HEK293 (cell line): ENCODE measurements around the gene KCNQ1.

ENCODE experiments used
- CTCF ChIA-PET: fragments of 350-600 bp; formaldehyde crosslinking; extraction: SDS; loops from one replicate; lab custom pipeline; 2021; ENCODE audit warnings: antibody characterized with exemption; lab: Yijun Ruan, JAX
- POLR2A ChIA-PET: fragments of 300-600 bp; formaldehyde crosslinking; extraction: SDS; loops from one replicate; lab custom pipeline; 2020; ENCODE audit warnings: antibody characterized with exemption, inconsistent platforms; lab: Yijun Ruan, JAX
- H3K27ac ChIP-seq: fragments of 200-500 bp; sonication (Bioruptor generic); 2 replicates; pipeline ENCODE4 v1.5.1; 2014; ENCODE audit warnings: low read depth, low read length, control low read depth, inconsistent platforms; ENCODE audit errors: extremely low read depth
- H3K36me3 ChIP-seq, 2 experiments: fragments of 200-500 bp in 1 of 2; sonication (Bioruptor generic) in 1 of 2; 1 replicate in 1 of 2; 2 replicates in 1 of 2; pipeline ENCODE4 v1.5.1; 2014 to 2017; ENCODE audit warnings: inconsistent platforms in 2 of 2, low read length in 2 of 2; ENCODE audit not compliant: control insufficient read depth in 2 of 2, insufficient read depth in 1 of 2
- H3K4me1 ChIP-seq: fragments of 200-500 bp; sonication (Bioruptor generic); 2 replicates; pipeline ENCODE4 v1.5.1; 2014; ENCODE audit warnings: mild to moderate bottlenecking, low read length, inconsistent platforms; ENCODE audit not compliant: control insufficient read depth, insufficient read depth
- H3K4me3 ChIP-seq: 2 replicates; pipeline ENCODE4 v1.5.1; 2011; ENCODE audit warnings: low read depth, mild to moderate bottlenecking, control low read depth, low read length, moderate library complexity
- H3K9me3 ChIP-seq: fragments of 200-500 bp; sonication (Bioruptor generic); 2 replicates; pipeline ENCODE4 v1.5.1; 2014; ENCODE audit warnings: low read depth, low read length, inconsistent platforms; ENCODE audit not compliant: control insufficient read depth, insufficient read depth
- BCL11B ChIP-seq: fragments of 450-650 bp; formaldehyde crosslinking; IDR thresholded peaks from 2 replicates; pipeline ENCODE4 v1.5.1; 2016; ENCODE audit warnings: low read depth, missing biosample characterization, missing genetic modification characterization
- IKZF3 ChIP-seq: fragments of 450-650 bp; IDR thresholded peaks from 2 replicates; pipeline ENCODE4 v1.5.0; 2018; ENCODE audit warnings: missing biosample characterization, mild to moderate bottlenecking, missing genetic modification characterization, moderate library complexity
- OVOL3 ChIP-seq: fragments of 450-650 bp; formaldehyde crosslinking; IDR thresholded peaks from 2 replicates; pipeline ENCODE4 v1.5.1; 2016; ENCODE audit warnings: missing biosample characterization, missing genetic modification characterization
- REPIN1 ChIP-seq: fragments of 450-650 bp; formaldehyde crosslinking; IDR thresholded peaks from 2 replicates; pipeline ENCODE4 v1.5.1; 2017; ENCODE audit warnings: missing biosample characterization, missing genetic modification characterization, low read depth
- SCRT1 ChIP-seq: fragments of 450-650 bp; formaldehyde crosslinking; IDR thresholded peaks from 2 replicates; pipeline ENCODE4 v1.5.1; 2016; ENCODE audit warnings: missing biosample characterization, missing genetic modification characterization, borderline replicate concordance
- ZBTB48 ChIP-seq: fragments of 450-650 bp; formaldehyde crosslinking; IDR thresholded peaks from 2 replicates; pipeline ENCODE4 v1.5.1; 2016; ENCODE audit warnings: missing biosample characterization, missing genetic modification characterization
- ZIC2 ChIP-seq: fragments of 450-650 bp; formaldehyde crosslinking; IDR thresholded peaks from 2 replicates; pipeline ENCODE4 v1.5.1; 2016; ENCODE audit warnings: missing biosample characterization, missing genetic modification characterization
- ZNF121 ChIP-seq: fragments of 450-650 bp; formaldehyde crosslinking; IDR thresholded peaks from 2 replicates; pipeline ENCODE4 v1.5.1; 2016; ENCODE audit warnings: missing biosample characterization, missing genetic modification characterization
- ZNF138 ChIP-seq: fragments of 450-650 bp; formaldehyde crosslinking; IDR thresholded peaks from 2 replicates; pipeline ENCODE4 v1.5.1; 2016; ENCODE audit warnings: missing biosample characterization, missing genetic modification characterization, borderline replicate concordance
- ZNF157 ChIP-seq: fragments of 450-650 bp; formaldehyde crosslinking; IDR thresholded peaks from 2 replicates; pipeline ENCODE4 v1.5.1; 2016; ENCODE audit warnings: missing biosample characterization, missing genetic modification characterization
- ZNF473 ChIP-seq: fragments of 450-650 bp; formaldehyde crosslinking; IDR thresholded peaks from 2 replicates; pipeline ENCODE4 v1.5.1; 2017; ENCODE audit warnings: missing biosample characterization, missing genetic modification characterization
- ZNF558 ChIP-seq: fragments of 450-650 bp; formaldehyde crosslinking; IDR thresholded peaks from 2 replicates; pipeline ENCODE4 v1.5.1; 2016; ENCODE audit warnings: missing biosample characterization, missing genetic modification characterization
- ZNF76 ChIP-seq: fragments of 450-650 bp; formaldehyde crosslinking; IDR thresholded peaks from 2 replicates; pipeline ENCODE4; 2016; ENCODE audit warnings: low read depth, missing biosample characterization, missing genetic modification characterization, borderline replicate concordance
- ZNF792 ChIP-seq: fragments of 450-650 bp; formaldehyde crosslinking; IDR thresholded peaks from 2 replicates; pipeline ENCODE4 v1.5.1; 2016; ENCODE audit warnings: missing biosample characterization, missing genetic modification characterization
- ZNF837 ChIP-seq: fragments of 450-650 bp; formaldehyde crosslinking; IDR thresholded peaks from 2 replicates; pipeline ENCODE4 v1.5.1; 2016; ENCODE audit warnings: missing biosample characterization, missing genetic modification characterization
- ZSCAN23 ChIP-seq: fragments of 450-650 bp; formaldehyde crosslinking; IDR thresholded peaks from 2 replicates; pipeline ENCODE4 v1.5.1; 2016; ENCODE audit warnings: missing biosample characterization, missing genetic modification characterization
- TF ChIP-seq, protein P1 (sequence below): fragments of 450-650 bp; formaldehyde crosslinking; IDR thresholded peaks from 2 replicates; pipeline ENCODE4 v1.5.0; 2017; ENCODE audit warnings: missing biosample characterization, missing genetic modification characterization, borderline replicate concordance
- TF ChIP-seq, protein P2 (sequence below): fragments of 450-650 bp; formaldehyde crosslinking; IDR thresholded peaks from 2 replicates; pipeline ENCODE4 v1.5.1; 2016; ENCODE audit warnings: missing biosample characterization, missing genetic modification characterization
- TF ChIP-seq, protein P3 (sequence below): fragments of 450-650 bp; formaldehyde crosslinking; IDR thresholded peaks from 2 replicates; pipeline ENCODE4 v1.5.1; 2016; ENCODE audit warnings: missing biosample characterization, missing genetic modification characterization
- TF ChIP-seq, protein P4 (sequence below): fragments of 450-650 bp; formaldehyde crosslinking; IDR thresholded peaks from 2 replicates; pipeline ENCODE4; 2016; ENCODE audit warnings: missing biosample characterization, missing genetic modification characterization
- TF ChIP-seq, protein P5 (sequence below): fragments of 450-650 bp; IDR thresholded peaks from 2 replicates; pipeline ENCODE4 v1.5.1; 2018; ENCODE audit warnings: missing biosample characterization, missing genetic modification characterization

Gene KCNQ1

DNA sequence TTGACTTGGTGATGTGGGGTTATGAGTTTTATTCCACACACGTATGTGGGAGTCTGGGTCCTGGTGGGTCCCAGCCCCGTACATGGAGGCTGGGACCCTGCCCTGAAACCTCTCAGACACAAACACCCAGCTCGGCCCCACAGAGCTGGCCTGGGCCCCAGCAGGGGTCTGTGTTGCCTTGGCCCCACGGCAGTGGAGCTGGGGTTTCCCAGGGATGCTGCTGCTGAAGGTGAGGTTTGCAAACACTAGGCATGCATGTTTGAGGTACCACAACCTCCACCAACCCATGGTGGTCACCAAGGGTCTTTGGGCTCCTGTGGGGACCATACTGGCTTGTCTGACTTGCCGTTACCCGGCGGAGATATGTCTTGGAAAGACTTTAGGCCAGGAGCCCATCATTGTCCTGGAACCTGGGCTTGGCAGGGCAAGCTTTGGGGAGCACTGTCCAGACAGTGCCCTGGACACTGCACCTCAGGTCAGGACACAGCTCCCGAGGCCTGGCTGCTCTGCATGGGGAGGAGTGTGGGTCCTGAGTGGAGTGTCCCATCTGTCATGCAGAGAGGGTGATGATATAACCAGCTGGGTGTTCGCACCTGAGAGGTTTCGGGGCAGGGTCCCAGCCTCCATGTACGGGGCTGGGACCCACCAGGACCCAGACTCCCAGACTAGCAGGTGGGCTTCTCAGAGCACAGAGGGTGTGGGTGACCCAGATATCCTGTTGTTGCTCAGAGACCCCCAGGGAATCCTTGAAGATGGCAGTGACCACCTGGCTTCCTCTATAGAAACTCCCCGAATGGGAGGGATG, 63.3 kb downstream of the KCNQ1 start:
- H3K27ac ChIP-seq = no peak overlapping the region
- H3K9me3 ChIP-seq = no peaks in the 10 kb centered on the region
- POLR2A ChIA-PET = no interaction called here
- H3K4me3 ChIP-seq = no peak overlapping the region
- CTCF ChIA-PET = no interaction called here
- no peaks in the 10 kb centered on the region for H3K36me3 ChIP-seq
- H3K4me1 ChIP-seq = no peaks in the 10 kb centered on the region
- no peak for TF ChIP-seq OVOL3 (tag by site-specific recombination)
- TF ChIP-seq IKZF3 = no peak
- no peak for TF ChIP-seq ZNF558 (tag by site-specific recombination)
- TF ChIP-seq, protein P1, sequence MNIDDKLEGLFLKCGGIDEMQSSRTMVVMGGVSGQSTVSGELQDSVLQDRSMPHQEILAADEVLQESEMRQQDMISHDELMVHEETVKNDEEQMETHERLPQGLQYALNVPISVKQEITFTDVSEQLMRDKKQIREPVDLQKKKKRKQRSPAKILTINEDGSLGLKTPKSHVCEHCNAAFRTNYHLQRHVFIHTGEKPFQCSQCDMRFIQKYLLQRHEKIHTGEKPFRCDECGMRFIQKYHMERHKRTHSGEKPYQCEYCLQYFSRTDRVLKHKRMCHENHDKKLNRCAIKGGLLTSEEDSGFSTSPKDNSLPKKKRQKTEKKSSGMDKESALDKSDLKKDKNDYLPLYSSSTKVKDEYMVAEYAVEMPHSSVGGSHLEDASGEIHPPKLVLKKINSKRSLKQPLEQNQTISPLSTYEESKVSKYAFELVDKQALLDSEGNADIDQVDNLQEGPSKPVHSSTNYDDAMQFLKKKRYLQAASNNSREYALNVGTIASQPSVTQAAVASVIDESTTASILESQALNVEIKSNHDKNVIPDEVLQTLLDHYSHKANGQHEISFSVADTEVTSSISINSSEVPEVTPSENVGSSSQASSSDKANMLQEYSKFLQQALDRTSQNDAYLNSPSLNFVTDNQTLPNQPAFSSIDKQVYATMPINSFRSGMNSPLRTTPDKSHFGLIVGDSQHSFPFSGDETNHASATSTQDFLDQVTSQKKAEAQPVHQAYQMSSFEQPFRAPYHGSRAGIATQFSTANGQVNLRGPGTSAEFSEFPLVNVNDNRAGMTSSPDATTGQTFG (tag by site-specific recombination) = no peak
- no peak for TF ChIP-seq SCRT1 (tag by site-specific recombination)
- no peak for TF ChIP-seq BCL11B (tag by site-specific recombination)
- TF ChIP-seq, protein P2, sequence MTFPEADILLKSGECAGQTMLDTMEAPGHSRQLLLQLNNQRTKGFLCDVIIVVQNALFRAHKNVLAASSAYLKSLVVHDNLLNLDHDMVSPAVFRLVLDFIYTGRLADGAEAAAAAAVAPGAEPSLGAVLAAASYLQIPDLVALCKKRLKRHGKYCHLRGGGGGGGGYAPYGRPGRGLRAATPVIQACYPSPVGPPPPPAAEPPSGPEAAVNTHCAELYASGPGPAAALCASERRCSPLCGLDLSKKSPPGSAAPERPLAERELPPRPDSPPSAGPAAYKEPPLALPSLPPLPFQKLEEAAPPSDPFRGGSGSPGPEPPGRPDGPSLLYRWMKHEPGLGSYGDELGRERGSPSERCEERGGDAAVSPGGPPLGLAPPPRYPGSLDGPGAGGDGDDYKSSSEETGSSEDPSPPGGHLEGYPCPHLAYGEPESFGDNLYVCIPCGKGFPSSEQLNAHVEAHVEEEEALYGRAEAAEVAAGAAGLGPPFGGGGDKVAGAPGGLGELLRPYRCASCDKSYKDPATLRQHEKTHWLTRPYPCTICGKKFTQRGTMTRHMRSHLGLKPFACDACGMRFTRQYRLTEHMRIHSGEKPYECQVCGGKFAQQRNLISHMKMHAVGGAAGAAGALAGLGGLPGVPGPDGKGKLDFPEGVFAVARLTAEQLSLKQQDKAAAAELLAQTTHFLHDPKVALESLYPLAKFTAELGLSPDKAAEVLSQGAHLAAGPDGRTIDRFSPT = no peak
- TF ChIP-seq, protein P3, sequence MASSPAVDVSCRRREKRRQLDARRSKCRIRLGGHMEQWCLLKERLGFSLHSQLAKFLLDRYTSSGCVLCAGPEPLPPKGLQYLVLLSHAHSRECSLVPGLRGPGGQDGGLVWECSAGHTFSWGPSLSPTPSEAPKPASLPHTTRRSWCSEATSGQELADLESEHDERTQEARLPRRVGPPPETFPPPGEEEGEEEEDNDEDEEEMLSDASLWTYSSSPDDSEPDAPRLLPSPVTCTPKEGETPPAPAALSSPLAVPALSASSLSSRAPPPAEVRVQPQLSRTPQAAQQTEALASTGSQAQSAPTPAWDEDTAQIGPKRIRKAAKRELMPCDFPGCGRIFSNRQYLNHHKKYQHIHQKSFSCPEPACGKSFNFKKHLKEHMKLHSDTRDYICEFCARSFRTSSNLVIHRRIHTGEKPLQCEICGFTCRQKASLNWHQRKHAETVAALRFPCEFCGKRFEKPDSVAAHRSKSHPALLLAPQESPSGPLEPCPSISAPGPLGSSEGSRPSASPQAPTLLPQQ (tag by site-specific recombination) = no peak
- TF ChIP-seq ZSCAN23 (tag by site-specific recombination) = no peak
- no peak for TF ChIP-seq ZNF473 (tag by site-specific recombination)
- TF ChIP-seq ZBTB48 = no peak
- no peak for TF ChIP-seq ZNF157 (tag by site-specific recombination)
- no peak for TF ChIP-seq REPIN1 (tag by site-specific recombination)
- TF ChIP-seq ZNF792 (tag by site-specific recombination) = no peak
- no peak for TF ChIP-seq ZNF138
- TF ChIP-seq, protein P4, sequence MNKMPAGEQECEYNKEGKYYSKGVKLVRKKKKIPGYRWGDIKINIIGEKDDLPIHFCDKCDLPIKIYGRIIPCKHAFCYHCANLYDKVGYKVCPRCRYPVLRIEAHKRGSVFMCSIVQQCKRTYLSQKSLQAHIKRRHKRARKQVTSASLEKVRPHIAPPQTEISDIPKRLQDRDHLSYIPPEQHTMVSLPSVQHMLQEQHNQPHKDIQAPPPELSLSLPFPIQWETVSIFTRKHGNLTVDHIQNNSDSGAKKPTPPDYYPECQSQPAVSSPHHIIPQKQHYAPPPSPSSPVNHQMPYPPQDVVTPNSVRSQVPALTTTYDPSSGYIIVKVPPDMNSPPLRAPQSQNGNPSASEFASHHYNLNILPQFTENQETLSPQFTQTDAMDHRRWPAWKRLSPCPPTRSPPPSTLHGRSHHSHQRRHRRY = no peak
- no peak for TF ChIP-seq ZNF837 (tag by site-specific recombination)
- TF ChIP-seq ZIC2 (tag by site-specific recombination) = no peak

DNA sequence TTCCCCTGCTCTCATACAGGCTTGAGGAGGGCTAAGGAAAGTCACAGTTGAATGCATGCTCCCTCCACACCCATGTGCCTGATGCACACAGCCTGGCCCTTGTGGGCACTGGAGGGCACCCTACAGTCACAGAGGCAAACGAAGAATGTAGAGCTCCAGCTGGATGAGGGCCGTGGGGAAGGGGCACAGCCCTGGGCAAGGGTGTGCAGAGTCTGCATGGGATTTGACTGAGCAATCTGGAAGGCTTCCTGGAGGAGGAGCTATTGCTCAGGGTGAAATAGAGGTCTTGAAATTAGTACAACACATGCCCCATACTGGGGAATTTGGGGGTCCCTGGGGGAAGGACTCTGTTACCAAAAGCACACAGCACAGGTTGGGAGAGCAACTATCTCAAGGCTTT, 64.0 kb downstream of the KCNQ1 start:
- Histone ChIP-seq H3K4me3 (no peak overlapping the region), H3K4me1 (no peaks in the 10 kb centered on the region), H3K9me3 (no peaks in the 10 kb centered on the region), H3K36me3 (no peaks in the 10 kb centered on the region), H3K27ac (no peak overlapping the region)
- CTCF ChIA-PET = no interaction called here
- TF ChIP-seq, protein P5, sequence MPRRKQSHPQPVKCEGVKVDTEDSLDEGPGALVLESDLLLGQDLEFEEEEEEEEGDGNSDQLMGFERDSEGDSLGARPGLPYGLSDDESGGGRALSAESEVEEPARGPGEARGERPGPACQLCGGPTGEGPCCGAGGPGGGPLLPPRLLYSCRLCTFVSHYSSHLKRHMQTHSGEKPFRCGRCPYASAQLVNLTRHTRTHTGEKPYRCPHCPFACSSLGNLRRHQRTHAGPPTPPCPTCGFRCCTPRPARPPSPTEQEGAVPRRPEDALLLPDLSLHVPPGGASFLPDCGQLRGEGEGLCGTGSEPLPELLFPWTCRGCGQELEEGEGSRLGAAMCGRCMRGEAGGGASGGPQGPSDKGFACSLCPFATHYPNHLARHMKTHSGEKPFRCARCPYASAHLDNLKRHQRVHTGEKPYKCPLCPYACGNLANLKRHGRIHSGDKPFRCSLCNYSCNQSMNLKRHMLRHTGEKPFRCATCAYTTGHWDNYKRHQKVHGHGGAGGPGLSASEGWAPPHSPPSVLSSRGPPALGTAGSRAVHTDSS (tag by site-specific recombination) = no peak
- TF ChIP-seq ZNF121 (tag by site-specific recombination) (no peak), ZNF76 (no peak)
- POLR2A ChIA-PET = interaction anchor here (0.7 kb wide), 1 partner anchor 132 kb away, joined by 3 read pairs; the partner anchor contains the start of gene CD81
